Measurements from ENCODE around the gene NDUFV2.
"Not testable (repeated sequence)": the region's sequence is repeated elsewhere in the genome, so short reads cannot be mapped to it uniquely, and the experiment has no call there.

The NDUFV2 gene

GRCh38 chr18:9153256-9153655, 50.8 kb downstream of the NDUFV2 start:
- DNase-seq (ENCODE audit: low spot score), result no peak

GRCh38 chr18:9156604-9157249, 54.2 kb downstream of the NDUFV2 start:
- no peak for DNase-seq (ENCODE audit: low spot score)

- DNase-seq (ENCODE audit: low spot score), result no peak
Measured at GRCh38 chr18:9157806-9158205, 55.3 kb downstream of the NDUFV2 start.

GRCh38 chr18:9160014-9160413, 57.5 kb downstream of the NDUFV2 start:
- no peak for DNase-seq (ENCODE audit: low spot score)

GRCh38 chr18:9162663-9163062, 60.2 kb downstream of the NDUFV2 start:
- DNase-seq (ENCODE audit: low spot score), result not testable (repeated sequence)

GRCh38 chr18:9164149-9164548, 61.6 kb downstream of the NDUFV2 start:
- not testable (repeated sequence) for DNase-seq (ENCODE audit: low spot score)

- DNase-seq (ENCODE audit: low spot score), result not testable (repeated sequence)
Measured at GRCh38 chr18:9165883-9166282, 63.4 kb downstream of the NDUFV2 start.

GRCh38 chr18:9169515-9169914, 67.0 kb downstream of the NDUFV2 start:
- DNase-seq (ENCODE audit: low spot score), result not testable (repeated sequence)

GRCh38 chr18:9171919-9172318, 69.4 kb downstream of the NDUFV2 start:
- not testable (repeated sequence) for DNase-seq (ENCODE audit: low spot score)

- no peak for DNase-seq (ENCODE audit: low spot score)
Measured at GRCh38 chr18:9172506-9173127, 70.1 kb downstream of the NDUFV2 start.

GRCh38 chr18:9173770-9174233, 71.3 kb downstream of the NDUFV2 start:
- DNase-seq (ENCODE audit: low spot score), result no peak

- no peak for DNase-seq (ENCODE audit: low spot score)
Measured at GRCh38 chr18:9174302-9174701, 71.8 kb downstream of the NDUFV2 start.

GRCh38 chr18:9175115-9175514, 72.6 kb downstream of the NDUFV2 start:
- DNase-seq (ENCODE audit: low spot score), result no peak

- no peak for DNase-seq (ENCODE audit: low spot score)
Measured at GRCh38 chr18:9177031-9177430, 74.5 kb downstream of the NDUFV2 start.

GRCh38 chr18:9177466-9177865, 75.0 kb downstream of the NDUFV2 start:
- DNase-seq (ENCODE audit: low spot score), result no peak

- DNase-seq (ENCODE audit: low spot score), result no peak
Measured at GRCh38 chr18:9178557-9178956, 76.1 kb downstream of the NDUFV2 start.

- no peak for DNase-seq (ENCODE audit: low spot score)
Measured at GRCh38 chr18:9181275-9181674, 78.8 kb downstream of the NDUFV2 start.

GRCh38 chr18:9182852-9183399, 80.4 kb downstream of the NDUFV2 start:
- no peak for DNase-seq (ENCODE audit: low spot score)
